ENCODE data around the gene INTS6.

- no peak for TF ChIP-seq EZH2 (IDR thresholded peaks at IDR 0.05; ENCODE audit: borderline replicate concordance, insufficient read depth, low read depth, low read length, poor library complexity, severe bottlenecking)
- TF ChIP-seq, protein P1, sequence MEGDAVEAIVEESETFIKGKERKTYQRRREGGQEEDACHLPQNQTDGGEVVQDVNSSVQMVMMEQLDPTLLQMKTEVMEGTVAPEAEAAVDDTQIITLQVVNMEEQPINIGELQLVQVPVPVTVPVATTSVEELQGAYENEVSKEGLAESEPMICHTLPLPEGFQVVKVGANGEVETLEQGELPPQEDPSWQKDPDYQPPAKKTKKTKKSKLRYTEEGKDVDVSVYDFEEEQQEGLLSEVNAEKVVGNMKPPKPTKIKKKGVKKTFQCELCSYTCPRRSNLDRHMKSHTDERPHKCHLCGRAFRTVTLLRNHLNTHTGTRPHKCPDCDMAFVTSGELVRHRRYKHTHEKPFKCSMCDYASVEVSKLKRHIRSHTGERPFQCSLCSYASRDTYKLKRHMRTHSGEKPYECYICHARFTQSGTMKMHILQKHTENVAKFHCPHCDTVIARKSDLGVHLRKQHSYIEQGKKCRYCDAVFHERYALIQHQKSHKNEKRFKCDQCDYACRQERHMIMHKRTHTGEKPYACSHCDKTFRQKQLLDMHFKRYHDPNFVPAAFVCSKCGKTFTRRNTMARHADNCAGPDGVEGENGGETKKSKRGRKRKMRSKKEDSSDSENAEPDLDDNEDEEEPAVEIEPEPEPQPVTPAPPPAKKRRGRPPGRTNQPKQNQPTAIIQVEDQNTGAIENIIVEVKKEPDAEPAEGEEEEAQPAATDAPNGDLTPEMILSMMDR (IDR thresholded peaks at IDR 0.05) = no peak
Observed at GRCh38 chr13:51455532-51455931, 2.7 kb upstream of the INTS6 start.

All from B cell (primary cell).